SH-SY5Y (cell line): ENCODE data around the gene ADK.

ENCODE experiments used
- GATA2 ChIP-seq: IDR thresholded peaks from 2 replicates; pipeline ENCODE4 v1.6.1; 2011; ENCODE audit warnings: mild to moderate bottlenecking, low read depth, low read length
- GATA3 ChIP-seq: IDR thresholded peaks from 2 replicates; pipeline ENCODE4 v1.6.1; 2011; ENCODE audit warnings: low read depth, mild to moderate bottlenecking, low read length, moderate library complexity

GRCh38 chr10:74118804-74119203 lies 32.2 kb upstream of the ADK start:
- TF ChIP-seq GATA3: no peak
- TF ChIP-seq GATA2: no peak
